Body of pancreas (tissue), 4 donors: Measurements from ENCODE around the gene C4orf50. TPM values are rescaled to one million over a fixed set of nuclear protein-coding genes. Genes with fewer than 3 reads are reported as not detected.
"Not testable (repeated sequence)": the region's sequence is repeated elsewhere in the genome, so short reads cannot be mapped to it uniquely, and the experiment has no call there.

Source experiments
- ATAC-seq: fragments of 150-250 bp; one replicate; pipeline ENCODE4 v1.9.1; 2016
- DNase-seq, 4 donors: peaks; one replicate each; pipeline ENCODE4 v3.0.0-alpha.2; 2019
- H3K27ac ChIP-seq, 4 donors: fragments of 200-600 bp; sonication (generic); 1 replicate in 3 of 4; 2 replicates in 1 of 4; pipeline versions ENCODE4 v1.5.1 to v1.6.1; 2016 to 2019; ENCODE audit warnings: mild to moderate bottlenecking in 1 of 4, mixed read lengths in 1 of 4, moderate library complexity in 1 of 4
- H3K27me3 ChIP-seq, 2 donors: fragments of 200-600 bp; sonication (generic); one replicate each; pipeline ENCODE4 v1.6.0; 2016; ENCODE audit warnings: mild to moderate bottlenecking in 1 of 2
- H3K36me3 ChIP-seq, 2 donors: fragments of 200-600 bp; sonication (generic); replicated peaks in 1 of 2; 2 replicates each; pipeline ENCODE4 v1.5.1; 2016; ENCODE audit warnings: low read depth in 2 of 2; ENCODE audit not compliant: insufficient read depth in 1 of 2
- H3K4me1 ChIP-seq: fragments of 200-600 bp; sonication (generic); one replicate; pipeline ENCODE4 v1.6.0; 2016
- H3K4me3 ChIP-seq, 2 donors: fragments of 200-600 bp; sonication (generic); 1 replicate in 1 of 2; 2 replicates in 1 of 2; pipeline ENCODE4 v1.5.1; 2016 to 2019
- H3K9me3 ChIP-seq, 3 donors: fragments of 200-600 bp; sonication (generic); 1 replicate in 2 of 3; 2 replicates in 1 of 3; pipeline ENCODE4 v1.5.1; 2016
- CTCF ChIP-seq, 7 experiments: fragments of 450-650 bp in 4 of 7; fragments of 200-600 bp in 3 of 7; sonication (generic) in 3 of 7; IDR thresholded peaks; one replicate each; pipeline ENCODE4 v1.5.1; 2016 to 2019; ENCODE audit warnings: antibody characterized with exemption in 7 of 7
- POLR2A ChIP-seq, 3 donors: fragments of 450-650 bp; IDR thresholded peaks; one replicate each; pipeline ENCODE4 v1.6.1; 2016; ENCODE audit warnings: antibody characterized with exemption in 3 of 3, mild to moderate bottlenecking in 2 of 3
- WGBS, 2 donors: methylation state at CpG; one replicate each; pipeline ENCODE4 v1.1.5; 2017; 5-methylcytosine and 5-hydroxymethylcytosine counted together
- intact Hi-C: fragments of 100-400 bp; cut with DNase I; formaldehyde crosslinking; loops from one replicate; pipeline ENCODE4 v1.15.1; 2023
- total RNA-seq, 2 donors: library from RNA; depleted of rRNA; stranded (reverse); fragments of >200 nt; gene quantifications; one replicate each; pipeline ENCODE4 v1.1.0, GENCODE V29; 2016

C4orf50 gene
- total RNA-seq, 2 donors from 2014 or later = 0.26 TPM; not detected in 1

DNA sequence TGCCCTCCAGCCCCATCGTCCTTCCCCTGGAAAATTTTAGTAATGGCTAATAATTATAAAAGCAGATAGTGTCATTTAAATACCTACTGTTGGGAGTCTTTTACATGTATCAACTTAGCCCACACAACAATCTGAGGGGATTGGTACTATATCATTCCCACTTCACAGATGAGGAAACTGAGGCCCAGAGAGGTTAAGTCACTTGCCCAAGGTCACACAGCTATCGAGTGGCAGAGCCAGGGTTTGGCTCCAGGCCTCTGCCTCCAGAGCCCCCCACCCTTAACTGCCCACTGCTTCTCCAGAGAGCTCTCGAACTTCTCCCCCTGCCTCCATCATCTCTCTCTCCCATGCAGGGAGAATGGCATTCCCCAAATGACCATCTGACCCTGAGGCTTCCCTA, 7.4 kb downstream of the C4orf50 start:
- Histone ChIP-seq H3K4me3 (no peak overlapping the region), H3K4me1 (peaks cover 6% of the 10 kb centered on the region), H3K9me3 (no peaks in the 10 kb centered on the region), H3K36me3 (no peaks in the 10 kb centered on the region), H3K27ac (no peak overlapping the region), H3K27me3 (no peaks in the 10 kb centered on the region)
- intact Hi-C loops = no loop called here
- TF ChIP-seq POLR2A (IDR thresholded peaks at IDR 0.05) = no peak
- no peak for TF ChIP-seq CTCF (IDR thresholded peaks at IDR 0.05)
- DNase-seq = no peak
- 49 to 59% methylated on average over 3 of the region's 3 CpGs for WGBS, 2 donors
- ATAC-seq = no peak

DNA sequence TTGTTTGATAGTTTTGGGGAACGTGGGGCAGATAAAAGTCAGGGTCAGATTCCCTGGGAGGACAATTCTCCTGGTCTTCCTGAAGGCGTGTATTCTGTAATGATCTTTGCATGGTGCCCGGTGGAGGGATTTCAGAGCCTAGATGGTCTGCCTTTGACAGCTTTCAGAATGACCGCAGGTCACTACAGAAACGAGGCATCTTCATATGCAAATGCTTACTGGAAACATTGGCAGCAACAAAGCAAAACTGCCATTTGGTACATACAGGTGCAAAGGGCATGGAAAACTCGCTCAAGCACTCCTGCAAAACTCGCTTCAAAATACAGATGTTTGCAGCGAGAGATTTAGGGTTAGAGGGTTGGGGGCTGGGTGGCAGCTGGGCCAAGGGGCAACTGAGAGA, 8.8 kb downstream of the C4orf50 start:
- no peak overlapping the region for H3K4me3 ChIP-seq
- H3K4me1 ChIP-seq = peaks cover 6% of the 10 kb centered on the region
- ATAC-seq (no peak), DNase-seq (no peak)
- intact Hi-C loops = no loop called here
- no peak overlapping the region for H3K27ac ChIP-seq
- WGBS, 2 donors = 29 to 30% methylated on average over 8 of the region's 8 CpGs
- no peaks in the 10 kb centered on the region for H3K27me3 ChIP-seq
- TF ChIP-seq CTCF (IDR thresholded peaks at IDR 0.05) (no peak), POLR2A (IDR thresholded peaks at IDR 0.05) (no peak)
- no peaks in the 10 kb centered on the region for H3K9me3 ChIP-seq
- no peaks in the 10 kb centered on the region for H3K36me3 ChIP-seq

DNA sequence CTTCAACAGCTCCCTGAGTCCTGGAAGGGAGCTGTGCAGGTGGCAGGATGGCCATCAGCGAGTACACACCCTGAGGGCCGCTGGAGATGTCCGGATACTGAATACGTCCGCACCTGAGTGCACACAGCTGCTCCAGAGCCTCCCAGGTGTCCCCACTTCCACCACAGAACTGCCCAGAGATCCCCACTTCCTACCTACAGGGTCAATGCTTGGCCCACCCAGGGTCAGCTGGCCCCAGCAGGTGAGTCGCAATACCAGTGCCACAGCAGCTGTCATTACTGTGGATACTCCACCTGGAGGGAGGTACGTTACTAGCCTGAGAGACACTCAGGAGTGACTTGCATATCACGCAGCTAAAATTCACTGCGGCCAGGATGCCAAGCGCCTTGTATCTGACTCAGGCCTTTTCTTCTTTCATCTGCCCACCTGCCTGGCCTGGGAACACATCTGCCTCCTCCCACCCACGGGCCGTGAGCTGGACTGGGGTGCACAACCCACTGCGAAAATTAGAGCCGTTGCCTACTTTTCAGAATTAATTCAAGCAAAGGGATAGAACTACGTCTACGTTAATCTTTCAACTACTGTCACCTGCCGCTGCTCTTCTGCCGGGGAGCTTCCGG, 9.4 kb downstream of the C4orf50 start:
- ATAC-seq = no peak

DNA sequence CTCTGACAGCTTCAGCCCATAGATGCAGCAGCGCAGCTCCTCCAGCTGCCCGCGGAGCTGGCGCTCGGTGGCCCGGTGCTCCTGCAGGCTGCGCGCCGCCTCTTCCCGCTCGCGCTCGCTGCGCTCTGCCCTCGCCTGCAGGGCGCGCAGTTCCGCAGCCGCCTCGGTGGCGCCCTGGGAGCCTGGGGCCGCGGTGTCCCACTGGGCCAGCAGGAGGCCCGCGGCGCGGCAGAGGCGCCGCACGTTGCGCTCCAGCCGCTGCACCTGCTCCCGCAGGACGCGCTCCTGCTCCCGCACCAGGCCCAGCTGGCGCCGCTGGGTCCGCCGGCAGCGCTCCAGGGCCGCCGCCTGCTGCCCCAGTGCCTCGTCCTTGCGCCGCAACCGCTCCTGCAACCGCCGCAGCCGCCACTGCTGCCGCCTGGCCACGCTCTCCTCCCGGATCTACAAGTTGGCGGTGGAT, 10.1 kb downstream of the C4orf50 start:
- intact Hi-C loops = no loop called here
- WGBS, 2 donors = 27 to 82% methylated on average over 18 to 45 of the region's 54 CpGs
- H3K36me3 ChIP-seq = no peaks in the 10 kb centered on the region
- no peak overlapping the region for H3K27ac ChIP-seq
- DNase-seq = no peak
- no peaks in the 10 kb centered on the region for H3K9me3 ChIP-seq
- H3K4me3 ChIP-seq = no peak overlapping the region
- no peaks in the 10 kb centered on the region for H3K27me3 ChIP-seq
- no peak for ATAC-seq
- peaks cover 6% of the 10 kb centered on the region for H3K4me1 ChIP-seq
- peak in 1 of 7 experiments; percentile 13 for TF ChIP-seq CTCF (IDR thresholded peaks at IDR 0.05)
- no peak for TF ChIP-seq POLR2A (IDR thresholded peaks at IDR 0.05)

More for the DNA sequence above, 9.4 kb downstream of the C4orf50 start:
- no peak overlapping the region for H3K27ac ChIP-seq
- intact Hi-C loops = no loop called here
- H3K9me3 ChIP-seq = no peaks in the 10 kb centered on the region
- peaks cover 6% of the 10 kb centered on the region for H3K4me1 ChIP-seq
- DNase-seq = no peak
- no peak overlapping the region for H3K4me3 ChIP-seq
- 36 to 47% methylated on average over 11 to 19 of the region's 19 CpGs for WGBS, 2 donors
- no peaks in the 10 kb centered on the region for H3K36me3 ChIP-seq
- no peak for TF ChIP-seq POLR2A (IDR thresholded peaks at IDR 0.05)
- no peak for TF ChIP-seq CTCF (IDR thresholded peaks at IDR 0.05)
- H3K27me3 ChIP-seq = no peaks in the 10 kb centered on the region

DNA sequence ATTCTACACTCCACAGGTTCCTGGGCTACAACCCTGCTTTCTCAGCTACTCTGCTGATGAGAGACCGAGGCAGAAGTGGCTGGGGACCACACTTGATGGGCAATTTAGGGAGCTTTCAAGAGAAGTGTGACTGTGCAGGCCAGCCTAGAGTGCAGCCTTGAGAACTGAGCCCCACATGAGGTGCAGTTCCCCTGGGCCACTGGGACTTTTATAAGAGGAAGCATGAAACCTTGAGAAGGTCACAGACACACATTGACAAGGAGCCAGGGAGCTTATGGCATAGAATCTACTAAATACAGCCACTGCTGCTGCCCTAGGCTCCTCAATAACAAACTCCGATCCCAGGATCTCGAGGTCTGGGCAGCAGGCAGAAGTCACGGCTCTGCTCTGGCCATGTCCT, 13.1 kb downstream of the C4orf50 start:
- no peaks in the 10 kb centered on the region for H3K4me1 ChIP-seq

DNA sequence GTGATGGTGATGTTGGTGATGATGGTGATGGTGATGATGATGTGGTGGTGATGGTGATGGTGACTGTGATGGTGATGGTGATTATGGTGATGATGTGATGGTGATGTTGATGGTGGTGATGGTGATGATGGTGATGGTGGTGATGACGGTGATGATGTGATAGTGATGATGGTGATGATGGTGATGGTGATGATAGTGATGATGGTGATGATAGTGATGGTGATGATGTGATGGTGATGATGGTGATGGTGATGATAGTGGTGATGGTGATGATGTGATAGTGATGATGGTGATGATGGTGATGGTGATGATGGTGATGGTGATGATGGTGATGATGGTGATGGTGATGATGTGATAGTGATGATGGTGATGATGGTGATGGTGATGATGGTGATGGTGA, 14.7 kb downstream of the C4orf50 start:
- 53 to 64% methylated on average over 1 of the region's 1 CpG for WGBS, 2 donors
- intact Hi-C loops, ATAC-seq, DNase-seq, H3K27me3 ChIP-seq, H3K9me3 ChIP-seq, H3K4me3 ChIP-seq, H3K4me1 ChIP-seq, H3K36me3 ChIP-seq, H3K27ac ChIP-seq: not testable (repeated sequence)

More for the DNA sequence above, 13.1 kb downstream of the C4orf50 start:
- intact Hi-C loops = no loop called here
- 64 to 67% methylated on average over 3 to 4 of the region's 4 CpGs for WGBS, 2 donors
- H3K9me3 ChIP-seq = no peaks in the 10 kb centered on the region
- no peak for DNase-seq
- TF ChIP-seq POLR2A (IDR thresholded peaks at IDR 0.05) (no peak), CTCF (IDR thresholded peaks at IDR 0.05) (no peak)
- no peak overlapping the region for H3K27ac ChIP-seq
- no peak overlapping the region for H3K4me3 ChIP-seq
- no peaks in the 10 kb centered on the region for H3K27me3 ChIP-seq
- no peaks in the 10 kb centered on the region for H3K36me3 ChIP-seq
- no peak for ATAC-seq
